Mucosa of descending colon (tissue), 3 donors: ENCODE data around the gene HYAL4. TPM values are rescaled to one million over a fixed set of nuclear protein-coding genes. Genes with fewer than 3 reads are reported as not detected.
"Not testable (repeated sequence)": the region's sequence is repeated elsewhere in the genome, so short reads cannot be mapped to it uniquely, and the experiment has no call there.

ENCODE experiments used
- ATAC-seq: fragments of 200-7000 bp; cut with Tn5 transposase; one replicate; pipeline ENCODE4 v1.9.1; 2020; ENCODE audit warnings: mild to moderate bottlenecking, moderate library complexity
- DNase-seq, 3 donors: peaks; one replicate each; pipeline ENCODE4 v3.0.0-alpha.2; 2020
- H3K36me3 ChIP-seq: fragments of 200-600 bp; one replicate; pipeline ENCODE4 v1.8.0; 2021; ENCODE audit warnings: low read depth, mild to moderate bottlenecking
- H3K4me1 ChIP-seq: fragments of 200-600 bp; one replicate; pipeline ENCODE4 v1.8.0; 2021; ENCODE audit warnings: low read depth, mild to moderate bottlenecking
- H3K4me3 ChIP-seq: fragments of 200-600 bp; one replicate; pipeline ENCODE4 v1.8.0; 2021; ENCODE audit warnings: mild to moderate bottlenecking
- H3K9me3 ChIP-seq: fragments of 200-600 bp; one replicate; pipeline ENCODE4 v1.8.0; 2021; ENCODE audit warnings: mild to moderate bottlenecking
- CTCF ChIP-seq: fragments of 200-600 bp; IDR thresholded peaks from one replicate; pipeline ENCODE4 v1.8.0; 2022; ENCODE audit warnings: antibody characterized with exemption, mild to moderate bottlenecking
- intact Hi-C, 2 donors: fragments of 100-400 bp; cut with DNase I in 1 of 2; cut with micrococcal nuclease in 1 of 2; formaldehyde crosslinking; loops; one replicate each; pipeline versions ENCODE4 v1.11.0 to v1.11.1; 2022; cut with DNase I, micrococcal nuclease
- total RNA-seq, 3 donors: library from RNA; stranded (reverse); fragmentation: NEBNext Ultra II Directional in 2 of 3; extraction: Animal tissue kit (Norgen Biotek cat#: 25700) in 2 of 3; gene quantifications; one replicate each; pipeline versions ENCODE4 v1.2.1 to v1.2.4, GENCODE V29; 2021 to 2023
- donor health status: DM: no; HTN: no; CAD: no; lungs with moderate emphysema.
- donor health status: DM: no; HTN: no; CAD: no.
- donor health status: DM: no; HTN: yes; CAD: no.

The HYAL4 gene
- total RNA-seq, 3 donors from 2014 or later: not detected

- no peak for TF ChIP-seq CTCF
- Histone ChIP-seq H3K36me3 (no peaks in the 10 kb centered on the region), H3K4me1 (no peaks in the 10 kb centered on the region), H3K4me3 (no peak overlapping the region), H3K9me3 (no peaks in the 10 kb centered on the region)
- intact Hi-C loops: no loop called here
- no peak for DNase-seq
- ATAC-seq: no peak
Observed at GRCh38 chr7:123879628-123880027, 34.7 kb downstream of the HYAL4 start.

- Histone ChIP-seq H3K4me1 (no peaks in the 10 kb centered on the region), H3K9me3 (no peaks in the 10 kb centered on the region), H3K4me3 (no peak overlapping the region), H3K36me3 (no peaks in the 10 kb centered on the region)
- intact Hi-C loops: no loop called here
- no peak for ATAC-seq
- no peak for TF ChIP-seq CTCF
- no peak for DNase-seq
Observed at GRCh38 chr7:123881300-123881699, 36.3 kb downstream of the HYAL4 start.

- TF ChIP-seq CTCF: no peak
Observed at GRCh38 chr7:123883154-123883553, 38.2 kb downstream of the HYAL4 start.

GRCh38 chr7:123888192-123888591, 43.2 kb downstream of the HYAL4 start:
- no peak for TF ChIP-seq CTCF
- DNase-seq: no peak
- Histone ChIP-seq H3K4me3 (no peak overlapping the region), H3K36me3 (no peaks in the 10 kb centered on the region), H3K4me1 (no peaks in the 10 kb centered on the region), H3K9me3 (peaks cover 8% of the 10 kb centered on the region)
- no peak for ATAC-seq
- intact Hi-C loops: no loop called here

More at GRCh38 chr7:123883154-123883553, 38.2 kb downstream of the HYAL4 start:
- H3K4me1 ChIP-seq: no peaks in the 10 kb centered on the region
- no peaks in the 10 kb centered on the region for H3K36me3 ChIP-seq
- no peak overlapping the region for H3K4me3 ChIP-seq
- ATAC-seq (no peak), DNase-seq (no peak)
- H3K9me3 ChIP-seq: no peaks in the 10 kb centered on the region
- intact Hi-C loops: no loop called here

- H3K9me3 ChIP-seq, H3K4me1 ChIP-seq, H3K4me3 ChIP-seq, H3K36me3 ChIP-seq, intact Hi-C loops, DNase-seq, ATAC-seq: not testable (repeated sequence)
Observed at GRCh38 chr7:123894753-123895152, 49.8 kb downstream of the HYAL4 start.

- Histone ChIP-seq H3K36me3 (no peaks in the 10 kb centered on the region), H3K9me3 (no peaks in the 10 kb centered on the region), H3K4me3 (no peak overlapping the region), H3K4me1 (no peaks in the 10 kb centered on the region)
- no peak for TF ChIP-seq CTCF
- DNase-seq (no peak), ATAC-seq (no peak)
- intact Hi-C loops: no loop called here
Observed at GRCh38 chr7:123901101-123901500, 56.1 kb downstream of the HYAL4 start.
